Lung (tissue), 12 donors: ENCODE measurements around the gene FBXO46. TPM values are rescaled to one million over a fixed set of nuclear protein-coding genes. Genes with fewer than 3 reads are reported as not detected.
"Not testable (repeated sequence)": the region's sequence is repeated elsewhere in the genome, so short reads cannot be mapped to it uniquely, and the experiment has no call there.

ENCODE experiments used
- ATAC-seq: fragments of 200-7000 bp; cut with Tn5 transposase; one replicate; pipeline ENCODE4 v1.9.1; 2020; ENCODE audit warnings: moderate number of reproducible peaks; ENCODE audit not compliant: insufficient read depth, low FRiP score
- DNase-seq, 3 donors: peaks; one replicate each; pipeline ENCODE4 v3.0.0-alpha.2; 2013 to 2017
- H3K27ac ChIP-seq, 2 donors: one replicate each; pipeline ENCODE4 v1.5.1; 2013; ENCODE audit warnings: mild to moderate bottlenecking in 2 of 2, moderate library complexity in 2 of 2, control low read depth in 1 of 2, inconsistent platforms in 1 of 2, low read depth in 1 of 2, low read length in 1 of 2
- H3K27me3 ChIP-seq, 3 donors: one replicate each; pipeline ENCODE4 v1.5.1; 2013; ENCODE audit warnings: low read length in 2 of 3; ENCODE audit not compliant: control insufficient read depth in 3 of 3, insufficient read depth in 3 of 3
- H3K36me3 ChIP-seq, 4 donors: one replicate each; pipeline ENCODE4 v1.5.1; 2013; ENCODE audit warnings: low read length in 4 of 4, mild to moderate bottlenecking in 1 of 4, moderate library complexity in 1 of 4; ENCODE audit not compliant: control insufficient read depth in 4 of 4, insufficient read depth in 4 of 4
- H3K4me1 ChIP-seq, 5 donors: one replicate each; pipeline ENCODE4 v1.5.1; 2013; ENCODE audit warnings: low read length in 5 of 5, mild to moderate bottlenecking in 2 of 5, moderate library complexity in 1 of 5; ENCODE audit not compliant: control insufficient read depth in 5 of 5, insufficient read depth in 5 of 5
- H3K4me3 ChIP-seq: one replicate; pipeline ENCODE4 v1.5.1; 2013; ENCODE audit warnings: mild to moderate bottlenecking, control low read depth, moderate library complexity
- H3K9ac ChIP-seq, 2 donors: one replicate each; pipeline ENCODE4 v1.5.1; 2013; ENCODE audit warnings: low read length in 2 of 2, control low read depth in 1 of 2; ENCODE audit not compliant: insufficient read depth in 1 of 2
- H3K9me3 ChIP-seq, 4 donors: one replicate each; pipeline ENCODE4 v1.5.1; 2013; ENCODE audit warnings: low read length in 3 of 4, mild to moderate bottlenecking in 1 of 4, moderate library complexity in 1 of 4; ENCODE audit not compliant: control insufficient read depth in 4 of 4, insufficient read depth in 3 of 4
- CTCF ChIP-seq: IDR thresholded peaks from 2 replicates; pipeline ENCODE4 v1.5.1; 2012; ENCODE audit warnings: mild to moderate bottlenecking; ENCODE audit errors: control extremely low read depth, extremely low read depth
- WGBS, 2 donors: extraction: QIAGEN DNeasy Blood & Tissue Kit; methylation state at CpG; one replicate each; pipeline ENCODE4 v1.1.7; 2013; 5-methylcytosine and 5-hydroxymethylcytosine counted together
- polyA plus RNA-seq, 2 donors: library from polyadenylated mRNA; stranded (reverse); fragments of 200-250 nt; gene quantifications; one replicate each; pipeline ENCODE4 v1.2.1, GENCODE V29; 2013
- total RNA-seq, 2 donors: library from RNA; depleted of rRNA in 1 of 2; stranded (reverse); fragments of >200 nt in 1 of 2; gene quantifications; one replicate each; pipeline ENCODE4 v1.2.1, GENCODE V29; 2014 to 2021
- donor health status: control.
- donor health status: control.
- donor health status: Bipolar disorder and iron deficiency.
- donor health status: healthy.
- donor health status: DM: yes; HTN: yes; CAD: no.

The FBXO46 gene
- total and polyA plus RNA-seq, 4 donors, result 7.6 to 19.0 (median 9.7) TPM

- Histone ChIP-seq H3K4me3 (peak within 1 kb of the TSS; percentile 59), H3K4me1 (peaks cover 0 to 13% (median 3%) of the 10 kb centered on the region in 5 donors), H3K36me3 (peaks cover 9 to 20% (median 15%) of the 10 kb centered on the region in 4 donors), H3K27me3 (no peaks in the 10 kb centered on the region), H3K9me3 (no peaks in the 10 kb centered on the region), H3K27ac (peak within 1 kb of the TSS; percentile 87 to 94), H3K9ac (peak within 1 kb of the TSS; percentile 31 to 93)
- DNase-seq (peak; percentile 98 to 100 (median 99)), ATAC-seq (peak; percentile 95)
- TF ChIP-seq CTCF, result no peak
- 0% methylated on average over 66 to 70 of the region's 70 CpGs for WGBS, 2 donors
These were observed 38.2 kb downstream of the FBXO46 start, which contains the start of gene QPCTL for GRCh38 chr19:45692187-45693105. Gene QPCTL (plus strand): TSS chr19:45692666. CDS start chr19:45692704, 38 bp downstream.

- whole genome bisulfite sequencing, 2 donors, result 0% methylated on average over 36 of the region's 36 CpGs
- peak; percentile 96 to 98 (median 97) for DNase-seq
- TF ChIP-seq CTCF, result no peak
- H3K36me3 ChIP-seq, result peaks cover 13 to 26% (median 20%) of the 10 kb centered on the region in 4 donors
- peak; percentile 60 for ATAC-seq
- no peaks in the 10 kb centered on the region for H3K9me3 ChIP-seq
- peaks cover 0 to 13% (median 3%) of the 10 kb centered on the region in 5 donors for H3K4me1 ChIP-seq
- peak within 1 kb of the TSS; percentile 59 for H3K4me3 ChIP-seq
- no peaks in the 10 kb centered on the region for H3K27me3 ChIP-seq
- H3K27ac ChIP-seq, result peak within 1 kb of the TSS; percentile 87 to 94
- peak within 1 kb of the TSS; percentile 31 to 93 for H3K9ac ChIP-seq
These were observed 39.0 kb downstream of the FBXO46 start, which contains the start of gene SNRPD2 for GRCh38 chr19:45691516-45692186. Gene SNRPD2 (minus strand): TSS chr19:45691953. CDS start chr19:45691888, 65 bp downstream.

- Histone ChIP-seq H3K4me3 (no peak overlapping the region), H3K27ac (no peak overlapping the region), H3K4me1 (peaks cover 0 to 4% (median 0%) of the 10 kb centered on the region in 5 donors), H3K27me3 (no peaks in the 10 kb centered on the region), H3K9ac (no peak overlapping the region), H3K9me3 (no peaks in the 10 kb centered on the region), H3K36me3 (peaks cover 13 to 32% (median 26%) of the 10 kb centered on the region in 4 donors)
- 91 to 96% methylated on average over 9 of the region's 9 CpGs for WGBS, 2 donors
- ATAC-seq (no peak), DNase-seq (no peak)
- no peak for TF ChIP-seq CTCF
These were observed 43.1 kb downstream of the FBXO46 start for GRCh38 chr19:45687599-45687998.

GRCh38 chr19:45685045-45685444, 45.7 kb downstream of the FBXO46 start:
- not testable (repeated sequence) for H3K4me3 ChIP-seq, H3K27ac ChIP-seq, H3K9me3 ChIP-seq, H3K4me1 ChIP-seq, H3K27me3 ChIP-seq, DNase-seq, ATAC-seq, H3K9ac ChIP-seq
- peaks cover 13 to 32% (median 26%) of the 10 kb centered on the region in 4 donors for H3K36me3 ChIP-seq
- WGBS, 2 donors, result 85 to 87% methylated on average over 11 of the region's 11 CpGs
